Caco-2 (cell line): ENCODE results near the gene OPALIN. TPM values are rescaled to one million over a fixed set of nuclear protein-coding genes. Genes with fewer than 3 reads are reported as not detected.

Experiments used
- BruUV-seq: library from RNA; stranded (reverse); fragments of 400-500 nt; replicated peaks from 2 replicates; lab custom pipeline; 2021; lab: Mats Ljungman, UMichigan
- CTCF ChIA-PET: fragments of 300-600 bp; sonication (Branson Sonifier 250); formaldehyde crosslinking; loops from one replicate; lab custom pipeline; 2022; ENCODE audit warnings: antibody characterized with exemption; lab: Charles Lee
- POLR2A ChIA-PET: fragments of 300-600 bp; sonication (Branson Sonifier 250); formaldehyde crosslinking; loops from one replicate; lab custom pipeline; 2022; ENCODE audit warnings: antibody characterized with exemption; lab: Charles Lee
- DNase-seq, 2 experiments: peaks; one replicate each; pipeline versions ENCODE4 v3.0.0 to v3.0.0-alpha.2; 2020 to 2022
- H3K27me3 ChIP-seq: replicated peaks from 2 replicates; pipeline ENCODE4 v1.6.0; 2011; ENCODE audit warnings: low read length; ENCODE audit not compliant: control insufficient read depth, insufficient read depth
- H3K36me3 ChIP-seq: 2 replicates; pipeline ENCODE4 v1.5.1; 2011; ENCODE audit warnings: low read length; ENCODE audit not compliant: control insufficient read depth, insufficient read depth
- H3K4me1 ChIP-seq: fragments of 250-450 bp; sonication (Bioruptor Pico); 2 replicates; pipeline ENCODE4 v1.5.1; 2020; ENCODE audit warnings: mild to moderate bottlenecking
- H3K4me3 ChIP-seq: 2 replicates; pipeline ENCODE4 v1.5.1; 2011; ENCODE audit warnings: low read depth, mild to moderate bottlenecking, control low read depth, low read length
- H3K9me3 ChIP-seq: fragments of 250-450 bp; sonication (Bioruptor Pico); 2 replicates; pipeline ENCODE4 v1.5.1; 2020; ENCODE audit warnings: mild to moderate bottlenecking, moderate library complexity
- H3K27ac Mint-ChIP-seq: one replicate; pipeline ENCODE4 v1.8.0; 2022; ENCODE audit warnings: mixed read lengths; ENCODE audit not compliant: unreplicated experiment
- H3K27me3 Mint-ChIP-seq: one replicate; pipeline ENCODE4 v1.8.0; 2022; ENCODE audit warnings: mixed read lengths; ENCODE audit not compliant: insufficient read depth, unreplicated experiment
- H3K36me3 Mint-ChIP-seq: one replicate; pipeline ENCODE4 v1.8.0; 2022; ENCODE audit warnings: mild to moderate bottlenecking, mixed read lengths; ENCODE audit not compliant: insufficient read depth, unreplicated experiment
- H3K4me1 Mint-ChIP-seq: one replicate; pipeline ENCODE4 v1.8.0; 2022; ENCODE audit warnings: low read depth, mixed read lengths; ENCODE audit not compliant: unreplicated experiment
- H3K4me3 Mint-ChIP-seq: one replicate; pipeline ENCODE4 v1.8.0; 2022; ENCODE audit warnings: mild to moderate bottlenecking, moderate library complexity, mixed read lengths; ENCODE audit not compliant: unreplicated experiment
- H3K9me3 Mint-ChIP-seq: one replicate; pipeline ENCODE4 v1.8.0; 2022; ENCODE audit warnings: mixed read lengths; ENCODE audit not compliant: unreplicated experiment
- intact Hi-C: fragments of 100-400 bp; cut with micrococcal nuclease; formaldehyde crosslinking; loops from one replicate; pipeline ENCODE4 v1.10.0; 2022; ENCODE audit not compliant: unreplicated experiment
- total RNA-seq: library from RNA; stranded (reverse); gene quantifications from 2 replicates; pipeline ENCODE4 v1.2.3, GENCODE V29; 2022
- TF ChIP-seq, protein P1 (sequence below), 2 experiments: fragments of 200-600 bp in 1 of 2; IDR thresholded peaks; 1 replicate in 1 of 2; 2 replicates in 1 of 2; pipeline versions ENCODE4 v1.5.1 to v1.8.0; 2011 to 2022; ENCODE audit warnings: antibody characterized with exemption in 1 of 2, control low read depth in 1 of 2, inconsistent platforms in 1 of 2, low read depth in 1 of 2, low read length in 1 of 2, mild to moderate bottlenecking in 1 of 2, moderate library complexity in 1 of 2; ENCODE audit not compliant: insufficient read depth in 1 of 2, severe bottlenecking in 1 of 2, unreplicated experiment in 1 of 2

OPALIN gene
- total RNA-seq, 1 experiment from 2014 or later, result not detected

- Histone ChIP-seq H3K4me1 (peaks cover 22% of the 10 kb centered on the region), H3K9me3 (no peaks in the 10 kb centered on the region), H3K4me3 (no peak overlapping the region), H3K36me3 (no peaks in the 10 kb centered on the region), H3K27me3 (no peaks in the 10 kb centered on the region; the same call in 1 of the 2 replicates)
- Mint-ChIP-seq H3K4me3 (no peak overlapping the region), H3K4me1 (peaks cover 10% of the 10 kb centered on the region), H3K27ac (no peak overlapping the region), H3K27me3 (peaks cover 5% of the 10 kb centered on the region), H3K9me3 (no peaks in the 10 kb centered on the region), H3K36me3 (no peaks in the 10 kb centered on the region)
- TF ChIP-seq, protein P1, sequence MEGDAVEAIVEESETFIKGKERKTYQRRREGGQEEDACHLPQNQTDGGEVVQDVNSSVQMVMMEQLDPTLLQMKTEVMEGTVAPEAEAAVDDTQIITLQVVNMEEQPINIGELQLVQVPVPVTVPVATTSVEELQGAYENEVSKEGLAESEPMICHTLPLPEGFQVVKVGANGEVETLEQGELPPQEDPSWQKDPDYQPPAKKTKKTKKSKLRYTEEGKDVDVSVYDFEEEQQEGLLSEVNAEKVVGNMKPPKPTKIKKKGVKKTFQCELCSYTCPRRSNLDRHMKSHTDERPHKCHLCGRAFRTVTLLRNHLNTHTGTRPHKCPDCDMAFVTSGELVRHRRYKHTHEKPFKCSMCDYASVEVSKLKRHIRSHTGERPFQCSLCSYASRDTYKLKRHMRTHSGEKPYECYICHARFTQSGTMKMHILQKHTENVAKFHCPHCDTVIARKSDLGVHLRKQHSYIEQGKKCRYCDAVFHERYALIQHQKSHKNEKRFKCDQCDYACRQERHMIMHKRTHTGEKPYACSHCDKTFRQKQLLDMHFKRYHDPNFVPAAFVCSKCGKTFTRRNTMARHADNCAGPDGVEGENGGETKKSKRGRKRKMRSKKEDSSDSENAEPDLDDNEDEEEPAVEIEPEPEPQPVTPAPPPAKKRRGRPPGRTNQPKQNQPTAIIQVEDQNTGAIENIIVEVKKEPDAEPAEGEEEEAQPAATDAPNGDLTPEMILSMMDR (IDR thresholded peaks at IDR 0.05; ENCODE audit: insufficient read depth in 1 of 2, low read depth in 1 of 2, low read length in 1 of 2, severe bottlenecking in 1 of 2, unreplicated experiment in 1 of 2), result no peak
- intact Hi-C loops, result no loop called here
- BruUV-seq, result no TSS peak
- CTCF ChIA-PET, result interaction anchor here (0.7 kb wide), 2 partner anchors 9 to 62 kb away, joined by 3 to 4 read pairs; no protein-coding TSS in a partner anchor
- DNase-seq, result no peak
- POLR2A ChIA-PET, result no interaction called here
Observed at GRCh38 chr10:96352582-96352981, 6.2 kb downstream of the OPALIN start.

DNA sequence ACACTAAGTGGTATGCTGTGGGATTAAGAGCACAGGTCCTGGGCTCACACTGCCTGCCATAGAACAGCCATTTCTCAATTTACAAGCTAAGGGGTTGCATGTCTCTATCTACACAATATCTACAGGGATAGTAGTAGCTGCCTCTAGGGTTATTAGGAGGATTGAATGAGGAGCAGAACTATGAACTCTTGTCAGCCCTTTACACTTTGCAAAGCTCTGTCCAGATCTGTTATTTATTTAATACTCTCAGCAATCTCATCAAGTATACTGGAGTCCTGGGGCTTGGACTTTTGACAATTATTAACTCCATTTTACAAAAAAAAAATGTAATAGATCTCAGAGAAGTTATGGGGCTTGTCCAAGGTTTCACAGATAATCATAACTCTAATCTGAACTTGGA lies 6.8 kb downstream of the OPALIN start:
- no peaks in the 10 kb centered on the region for H3K36me3 Mint-ChIP-seq
- H3K4me1 Mint-ChIP-seq, result peaks cover 10% of the 10 kb centered on the region
- DNase-seq, result no peak
- CTCF ChIA-PET, result no interaction called here
- no peak overlapping the region for H3K4me3 Mint-ChIP-seq
- BruUV-seq, result no TSS peak
- Histone ChIP-seq H3K4me3 (no peak overlapping the region), H3K4me1 (peaks cover 22% of the 10 kb centered on the region), H3K36me3 (no peaks in the 10 kb centered on the region), H3K27me3 (no peaks in the 10 kb centered on the region; the same call in 1 of the 2 replicates), H3K9me3 (no peaks in the 10 kb centered on the region)
- H3K27ac Mint-ChIP-seq, result no peak overlapping the region
- H3K27me3 Mint-ChIP-seq, result peaks cover 5% of the 10 kb centered on the region
- intact Hi-C loops, result no loop called here
- TF ChIP-seq, protein P1 (IDR thresholded peaks at IDR 0.05; ENCODE audit: insufficient read depth in 1 of 2, low read depth in 1 of 2, low read length in 1 of 2, severe bottlenecking in 1 of 2, unreplicated experiment in 1 of 2), result no peak
- POLR2A ChIA-PET, result no interaction called here
- no peaks in the 10 kb centered on the region for H3K9me3 Mint-ChIP-seq

- BruUV-seq, result no TSS peak
- Histone ChIP-seq H3K4me3 (no peak overlapping the region), H3K27me3 (no peaks in the 10 kb centered on the region), H3K4me1 (no peaks in the 10 kb centered on the region), H3K36me3 (no peaks in the 10 kb centered on the region), H3K9me3 (peaks cover 8% of the 10 kb centered on the region)
- no peaks in the 10 kb centered on the region for H3K4me1 Mint-ChIP-seq
- H3K27me3 Mint-ChIP-seq, result peaks cover 11% of the 10 kb centered on the region
- no peak overlapping the region for H3K4me3 Mint-ChIP-seq
- H3K27ac Mint-ChIP-seq, result no peak overlapping the region
- CTCF ChIA-PET, result no interaction called here
- H3K9me3 Mint-ChIP-seq, result peaks cover 15% of the 10 kb centered on the region
- no peak for DNase-seq
- TF ChIP-seq, protein P1 (IDR thresholded peaks at IDR 0.05; ENCODE audit: insufficient read depth in 1 of 2, low read depth in 1 of 2, low read length in 1 of 2, severe bottlenecking in 1 of 2, unreplicated experiment in 1 of 2), result no peak
- intact Hi-C loops, result no loop called here
- POLR2A ChIA-PET, result no interaction called here
- no peaks in the 10 kb centered on the region for H3K36me3 Mint-ChIP-seq
Observed at GRCh38 chr10:96346295-96346694, 12.5 kb downstream of the OPALIN start.
